ENCODE results near the gene CCDC85A. TPM values are rescaled to one million over a fixed set of nuclear protein-coding genes. Genes with fewer than 3 reads are reported as not detected.

Gene CCDC85A
- total and polyA plus RNA-seq, 2 experiments from 2014 or later, result 0.21 to 0.24 TPM

DNA sequence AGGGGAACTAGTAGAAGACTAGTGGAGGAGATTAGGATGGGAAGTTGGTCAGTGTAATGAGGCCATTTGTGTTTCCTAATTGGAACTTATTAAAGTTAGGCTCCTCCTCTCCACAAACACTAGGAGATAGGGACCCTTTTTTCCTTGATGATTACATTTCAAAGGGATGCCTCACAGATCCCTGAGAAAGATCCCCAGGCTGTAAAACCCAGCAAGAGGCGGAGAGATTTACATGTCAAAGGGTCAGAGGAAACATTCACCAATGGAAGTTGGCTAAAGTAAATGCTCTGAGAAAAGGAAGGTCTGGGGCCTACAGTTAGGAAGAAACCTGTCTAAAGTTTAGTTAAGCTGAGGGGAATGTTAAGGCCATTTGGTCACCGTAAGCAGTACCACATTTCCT, 1.4 kb upstream of the CCDC85A start:
- Mint-ChIP-seq H3K4me1 (peaks cover 20% of the 10 kb centered on the region), H3K36me3 (ENCODE audit: low read depth) (no peaks in the 10 kb centered on the region), H3K27me3 (ENCODE audit: insufficient read depth, low read depth, poor library complexity) (peaks cover 92% of the 10 kb centered on the region), H3K27ac (no peak overlapping the region), H3K9me3 (peaks cover 3% of the 10 kb centered on the region; the same call in 1 of the 3 replicates), H3K4me3 (peak overlapping the region; percentile 56; the same call in 1 of the 3 replicates)
- Histone ChIP-seq H3K4me1 (ENCODE audit: insufficient read depth) (peaks cover 7% of the 10 kb centered on the region), H3F3A (replicated peaks; ENCODE audit: low read depth) (0 out of 2 replicates have a peak, but pooled peaks cover 3% of the 10 kb centered on the region), H3K36me3 (ENCODE audit: insufficient read depth) (no peaks in the 10 kb centered on the region), H4K20me1 (replicated peaks; ENCODE audit: insufficient read depth) (peaks cover 21% of the 10 kb centered on the region), H3K9me2 (ENCODE audit: insufficient read depth) (no peaks in the 10 kb centered on the region), H3K27ac (ENCODE audit: low read depth) (no peak overlapping the region), H3K4me2 (no peak overlapping the region), H3K79me2 (replicated peaks; ENCODE audit: insufficient read depth) (no peaks in the 10 kb centered on the region), H2AFZ (no peak overlapping the region), H3K4me3 (no peak overlapping the region), H3K27me3 (ENCODE audit: insufficient read depth) (peaks cover 97% of the 10 kb centered on the region)
- TF ChIP-seq JUNB (IDR thresholded peaks at IDR 0.05; ENCODE audit: unreplicated experiment), result no peak
- no peak for TF ChIP-seq EZH2phosphoT487 (IDR thresholded peaks at IDR 0.05; ENCODE audit: unreplicated experiment)
- peak; percentile 73 for TF ChIP-seq POLR2AphosphoS5 (IDR thresholded peaks at IDR 0.05; ENCODE audit: low read depth)
- TF ChIP-seq CREB1 (CRISPR knock-in tag; IDR thresholded peaks at IDR 0.05; ENCODE audit: low read depth), result no peak
- peak; percentile 56; the same call in 1 of the 2 replicates for TF ChIP-seq NANOG (IDR thresholded peaks at IDR 0.05; ENCODE audit: borderline replicate concordance)
- TF ChIP-seq, protein P1, sequence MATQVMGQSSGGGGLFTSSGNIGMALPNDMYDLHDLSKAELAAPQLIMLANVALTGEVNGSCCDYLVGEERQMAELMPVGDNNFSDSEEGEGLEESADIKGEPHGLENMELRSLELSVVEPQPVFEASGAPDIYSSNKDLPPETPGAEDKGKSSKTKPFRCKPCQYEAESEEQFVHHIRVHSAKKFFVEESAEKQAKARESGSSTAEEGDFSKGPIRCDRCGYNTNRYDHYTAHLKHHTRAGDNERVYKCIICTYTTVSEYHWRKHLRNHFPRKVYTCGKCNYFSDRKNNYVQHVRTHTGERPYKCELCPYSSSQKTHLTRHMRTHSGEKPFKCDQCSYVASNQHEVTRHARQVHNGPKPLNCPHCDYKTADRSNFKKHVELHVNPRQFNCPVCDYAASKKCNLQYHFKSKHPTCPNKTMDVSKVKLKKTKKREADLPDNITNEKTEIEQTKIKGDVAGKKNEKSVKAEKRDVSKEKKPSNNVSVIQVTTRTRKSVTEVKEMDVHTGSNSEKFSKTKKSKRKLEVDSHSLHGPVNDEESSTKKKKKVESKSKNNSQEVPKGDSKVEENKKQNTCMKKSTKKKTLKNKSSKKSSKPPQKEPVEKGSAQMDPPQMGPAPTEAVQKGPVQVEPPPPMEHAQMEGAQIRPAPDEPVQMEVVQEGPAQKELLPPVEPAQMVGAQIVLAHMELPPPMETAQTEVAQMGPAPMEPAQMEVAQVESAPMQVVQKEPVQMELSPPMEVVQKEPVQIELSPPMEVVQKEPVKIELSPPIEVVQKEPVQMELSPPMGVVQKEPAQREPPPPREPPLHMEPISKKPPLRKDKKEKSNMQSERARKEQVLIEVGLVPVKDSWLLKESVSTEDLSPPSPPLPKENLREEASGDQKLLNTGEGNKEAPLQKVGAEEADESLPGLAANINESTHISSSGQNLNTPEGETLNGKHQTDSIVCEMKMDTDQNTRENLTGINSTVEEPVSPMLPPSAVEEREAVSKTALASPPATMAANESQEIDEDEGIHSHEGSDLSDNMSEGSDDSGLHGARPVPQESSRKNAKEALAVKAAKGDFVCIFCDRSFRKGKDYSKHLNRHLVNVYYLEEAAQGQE (IDR thresholded peaks at IDR 0.05; ENCODE audit: unreplicated experiment), result no peak
- TF ChIP-seq, protein P2, sequence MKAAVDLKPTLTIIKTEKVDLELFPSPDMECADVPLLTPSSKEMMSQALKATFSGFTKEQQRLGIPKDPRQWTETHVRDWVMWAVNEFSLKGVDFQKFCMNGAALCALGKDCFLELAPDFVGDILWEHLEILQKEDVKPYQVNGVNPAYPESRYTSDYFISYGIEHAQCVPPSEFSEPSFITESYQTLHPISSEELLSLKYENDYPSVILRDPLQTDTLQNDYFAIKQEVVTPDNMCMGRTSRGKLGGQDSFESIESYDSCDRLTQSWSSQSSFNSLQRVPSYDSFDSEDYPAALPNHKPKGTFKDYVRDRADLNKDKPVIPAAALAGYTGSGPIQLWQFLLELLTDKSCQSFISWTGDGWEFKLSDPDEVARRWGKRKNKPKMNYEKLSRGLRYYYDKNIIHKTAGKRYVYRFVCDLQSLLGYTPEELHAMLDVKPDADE (IDR thresholded peaks at IDR 0.05), result no peak
- ATAC-seq, result peak; percentile 17
- DNase-seq (ENCODE audit: low spot score), result peak; percentile 87

GRCh38 chr2:56184500-56185011, 766 bp downstream of the CCDC85A start:
- H3K4me3 Mint-ChIP-seq, result peak overlapping the region; percentile 79
- Histone ChIP-seq H3K79me2 (replicated peaks; ENCODE audit: insufficient read depth) (no peaks in the 10 kb centered on the region), H3K36me3 (ENCODE audit: insufficient read depth) (no peaks in the 10 kb centered on the region), H3K4me2 (peak overlapping the region; percentile 90), H4K20me1 (replicated peaks; ENCODE audit: insufficient read depth) (peaks cover 21% of the 10 kb centered on the region), H3K9me2 (ENCODE audit: insufficient read depth) (no peaks in the 10 kb centered on the region), H3K4me3 (peak overlapping the region; percentile 70), H3K4me1 (ENCODE audit: insufficient read depth) (peaks cover 7% of the 10 kb centered on the region), H3K27ac (ENCODE audit: low read depth) (no peak overlapping the region), H2AFZ (no peak overlapping the region; the same call in 1 of the 2 replicates), H3K27me3 (ENCODE audit: insufficient read depth) (peaks cover 97% of the 10 kb centered on the region), H3F3A (replicated peaks; ENCODE audit: low read depth) (0 out of 2 replicates have a peak, but pooled peaks cover 3% of the 10 kb centered on the region)
- H3K27me3 Mint-ChIP-seq (ENCODE audit: insufficient read depth, low read depth, poor library complexity), result peaks cover 83% of the 10 kb centered on the region
- DNase-seq (ENCODE audit: low spot score), result peak; percentile 52
- H3K36me3 Mint-ChIP-seq (ENCODE audit: low read depth), result no peaks in the 10 kb centered on the region
- peaks cover 20% of the 10 kb centered on the region for H3K4me1 Mint-ChIP-seq
- peak; percentile 21 for ATAC-seq
- no peak overlapping the region for H3K27ac Mint-ChIP-seq
- H3K9me3 Mint-ChIP-seq, result peaks cover 3% of the 10 kb centered on the region; the same call in 1 of the 3 replicates
- TF ChIP-seq ZNF331 (CRISPR knock-in tag; IDR thresholded peaks at IDR 0.05; ENCODE audit: low read depth) (no peak), JUNB (IDR thresholded peaks at IDR 0.05; ENCODE audit: unreplicated experiment) (no peak), EZH2phosphoT487 (IDR thresholded peaks at IDR 0.05; ENCODE audit: unreplicated experiment) (no peak), STAT1 (IDR thresholded peaks at IDR 0.05; ENCODE audit: unreplicated experiment) (no peak)
- TF ChIP-seq, protein P2 (IDR thresholded peaks at IDR 0.05), result no peak

Measured in GM23338 (cell line).